Activated T-cell treated with anti-CD3 and anti-CD28 coated beads, Interleukin-2, amount 50 U/mL, for 24 hours (primary cell): Measurements from ENCODE around the gene NLK.
A peak's percentile ranks its signal among the peaks of the same experiment; 100 is the strongest.
"Not testable (repeated sequence)": the region's sequence is repeated elsewhere in the genome, so short reads cannot be mapped to it uniquely, and the experiment has no call there.

Source experiments
- DNase-seq: peaks from one replicate; pipeline ENCODE4 v3.0.0-alpha.2; 2020
- H3K27ac Mint-ChIP-seq: 2 replicates; pipeline ENCODE4 v1.8.0; 2020; ENCODE audit warnings: mild to moderate bottlenecking, mixed read lengths
- H3K27me3 Mint-ChIP-seq: 2 replicates; pipeline ENCODE4 v1.8.0; 2020; ENCODE audit warnings: mixed read lengths
- H3K36me3 Mint-ChIP-seq: 2 replicates; pipeline ENCODE4 v1.8.0; 2020; ENCODE audit warnings: low read depth, mixed read lengths
- H3K4me1 Mint-ChIP-seq: 2 replicates; pipeline ENCODE4 v1.8.0; 2020; ENCODE audit warnings: low read depth, mixed read lengths
- H3K4me3 Mint-ChIP-seq: 2 replicates; pipeline ENCODE4 v1.8.0; 2020; ENCODE audit warnings: mild to moderate bottlenecking, moderate library complexity, mixed read lengths
- H3K9me3 Mint-ChIP-seq: 2 replicates; pipeline ENCODE4 v1.8.0; 2020; ENCODE audit warnings: mixed read lengths

NLK gene

GRCh38 chr17:28098591-28098990 lies 56.1 kb downstream of the NLK start:
- not testable (repeated sequence) for H3K4me3 Mint-ChIP-seq, DNase-seq, H3K9me3 Mint-ChIP-seq, H3K27me3 Mint-ChIP-seq, H3K4me1 Mint-ChIP-seq, H3K27ac Mint-ChIP-seq
- H3K36me3 Mint-ChIP-seq, result peaks cover 24% of the 10 kb centered on the region

- no peak overlapping the region for H3K4me3 Mint-ChIP-seq
- peaks cover 2% of the 10 kb centered on the region for H3K4me1 Mint-ChIP-seq
- H3K9me3 Mint-ChIP-seq, result no peaks in the 10 kb centered on the region
- H3K27ac Mint-ChIP-seq, result no peak overlapping the region
- peaks cover 22% of the 10 kb centered on the region for H3K36me3 Mint-ChIP-seq
- no peak for DNase-seq
- H3K27me3 Mint-ChIP-seq, result no peaks in the 10 kb centered on the region
These were observed 57.8 kb downstream of the NLK start for GRCh38 chr17:28100251-28100650.

- no peak for DNase-seq
- Mint-ChIP-seq H3K9me3 (no peaks in the 10 kb centered on the region), H3K27me3 (no peaks in the 10 kb centered on the region), H3K27ac (no peak overlapping the region), H3K36me3 (peaks cover 22% of the 10 kb centered on the region), H3K4me3 (no peak overlapping the region), H3K4me1 (peaks cover 2% of the 10 kb centered on the region)
These were observed 58.5 kb downstream of the NLK start for GRCh38 chr17:28100936-28101335.

GRCh38 chr17:28101919-28102318 lies 59.4 kb downstream of the NLK start:
- H3K36me3 Mint-ChIP-seq, result peaks cover 22% of the 10 kb centered on the region
- DNase-seq, result no peak
- no peaks in the 10 kb centered on the region for H3K27me3 Mint-ChIP-seq
- H3K9me3 Mint-ChIP-seq, result no peaks in the 10 kb centered on the region
- H3K27ac Mint-ChIP-seq, result no peak overlapping the region
- no peak overlapping the region for H3K4me3 Mint-ChIP-seq
- peaks cover under 1% of the 10 kb centered on the region for H3K4me1 Mint-ChIP-seq

- H3K36me3 Mint-ChIP-seq, result peaks cover 15% of the 10 kb centered on the region
- H3K4me3 Mint-ChIP-seq, result no peak overlapping the region
- H3K4me1 Mint-ChIP-seq, result peaks cover 1% of the 10 kb centered on the region
- H3K9me3 Mint-ChIP-seq, result peaks cover 4% of the 10 kb centered on the region
- H3K27ac Mint-ChIP-seq, result no peak overlapping the region
- H3K27me3 Mint-ChIP-seq, result no peaks in the 10 kb centered on the region
- DNase-seq, result no peak
These were observed 63.0 kb downstream of the NLK start for GRCh38 chr17:28105501-28105900.

- Mint-ChIP-seq H3K4me1 (peaks cover 10% of the 10 kb centered on the region), H3K36me3 (peaks cover 5% of the 10 kb centered on the region), H3K9me3 (peaks cover 5% of the 10 kb centered on the region), H3K27ac (no peak overlapping the region), H3K4me3 (no peak overlapping the region), H3K27me3 (no peaks in the 10 kb centered on the region)
- DNase-seq, result no peak
These were observed 67.7 kb downstream of the NLK start for GRCh38 chr17:28110184-28110583.

GRCh38 chr17:28112181-28112580 lies 69.7 kb downstream of the NLK start:
- Mint-ChIP-seq H3K4me3 (no peak overlapping the region), H3K9me3 (peaks cover 5% of the 10 kb centered on the region)

GRCh38 chr17:28112606-28113005 lies 70.1 kb downstream of the NLK start:
- H3K4me1 Mint-ChIP-seq, result peaks cover 23% of the 10 kb centered on the region
- DNase-seq, result no peak
- no peak overlapping the region for H3K4me3 Mint-ChIP-seq
- no peak overlapping the region for H3K27ac Mint-ChIP-seq
- peaks cover 5% of the 10 kb centered on the region for H3K36me3 Mint-ChIP-seq
- no peaks in the 10 kb centered on the region for H3K27me3 Mint-ChIP-seq
- H3K9me3 Mint-ChIP-seq, result peaks cover 5% of the 10 kb centered on the region

More at GRCh38 chr17:28112181-28112580, 69.7 kb downstream of the NLK start:
- Mint-ChIP-seq H3K4me1 (peaks cover 19% of the 10 kb centered on the region), H3K27ac (no peak overlapping the region), H3K27me3 (no peaks in the 10 kb centered on the region), H3K36me3 (peaks cover 5% of the 10 kb centered on the region)
- no peak for DNase-seq

GRCh38 chr17:28113269-28113668 lies 70.8 kb downstream of the NLK start:
- Mint-ChIP-seq H3K4me1 (peaks cover 29% of the 10 kb centered on the region), H3K27ac (no peak overlapping the region), H3K27me3 (no peaks in the 10 kb centered on the region), H3K36me3 (peaks cover 5% of the 10 kb centered on the region), H3K4me3 (no peak overlapping the region), H3K9me3 (peaks cover 5% of the 10 kb centered on the region)
- no peak for DNase-seq

- H3K27ac Mint-ChIP-seq, result no peak overlapping the region
- H3K36me3 Mint-ChIP-seq, result peaks cover 5% of the 10 kb centered on the region
- no peak overlapping the region for H3K4me3 Mint-ChIP-seq
- DNase-seq, result no peak
- no peaks in the 10 kb centered on the region for H3K27me3 Mint-ChIP-seq
- H3K9me3 Mint-ChIP-seq, result peaks cover 5% of the 10 kb centered on the region
- peaks cover 38% of the 10 kb centered on the region for H3K4me1 Mint-ChIP-seq
These were observed 72.6 kb downstream of the NLK start for GRCh38 chr17:28115046-28115445.

GRCh38 chr17:28117304-28117703 lies 74.8 kb downstream of the NLK start:
- H3K36me3 Mint-ChIP-seq, result peaks cover 3% of the 10 kb centered on the region
- H3K27ac Mint-ChIP-seq, result no peak overlapping the region
- H3K27me3 Mint-ChIP-seq, result no peaks in the 10 kb centered on the region
- H3K4me3 Mint-ChIP-seq, result no peak overlapping the region
- no peaks in the 10 kb centered on the region for H3K9me3 Mint-ChIP-seq
- peaks cover 37% of the 10 kb centered on the region for H3K4me1 Mint-ChIP-seq
- no peak for DNase-seq

GRCh38 chr17:28118362-28118761 lies 75.9 kb downstream of the NLK start:
- no peak for DNase-seq
- peak overlapping the region; percentile 64 for H3K27ac Mint-ChIP-seq
- H3K36me3 Mint-ChIP-seq, result peaks cover 13% of the 10 kb centered on the region
- no peaks in the 10 kb centered on the region for H3K27me3 Mint-ChIP-seq
- H3K4me1 Mint-ChIP-seq, result peaks cover 35% of the 10 kb centered on the region
- peak overlapping the region; percentile 41 for H3K4me3 Mint-ChIP-seq
- no peaks in the 10 kb centered on the region for H3K9me3 Mint-ChIP-seq

GRCh38 chr17:28119046-28119445 lies 76.6 kb downstream of the NLK start:
- no peak for DNase-seq
- Mint-ChIP-seq H3K27me3 (no peaks in the 10 kb centered on the region), H3K4me1 (peaks cover 32% of the 10 kb centered on the region), H3K27ac (no peak overlapping the region), H3K36me3 (peaks cover 18% of the 10 kb centered on the region), H3K4me3 (no peak overlapping the region), H3K9me3 (no peaks in the 10 kb centered on the region)

- Mint-ChIP-seq H3K4me1 (peaks cover 32% of the 10 kb centered on the region), H3K27me3 (no peaks in the 10 kb centered on the region), H3K27ac (no peak overlapping the region), H3K4me3 (no peak overlapping the region), H3K36me3 (peaks cover 23% of the 10 kb centered on the region), H3K9me3 (no peaks in the 10 kb centered on the region)
- no peak for DNase-seq
These were observed 77.1 kb downstream of the NLK start for GRCh38 chr17:28119560-28119959.

- H3K9me3 Mint-ChIP-seq, result no peaks in the 10 kb centered on the region
- no peak for DNase-seq
- peaks cover 30% of the 10 kb centered on the region for H3K36me3 Mint-ChIP-seq
- H3K4me1 Mint-ChIP-seq, result peaks cover 28% of the 10 kb centered on the region
- H3K4me3 Mint-ChIP-seq, result no peak overlapping the region
- H3K27ac Mint-ChIP-seq, result no peak overlapping the region
- no peaks in the 10 kb centered on the region for H3K27me3 Mint-ChIP-seq
These were observed 78.3 kb downstream of the NLK start for GRCh38 chr17:28120766-28121165.

- DNase-seq, result no peak
- no peaks in the 10 kb centered on the region for H3K27me3 Mint-ChIP-seq
- no peaks in the 10 kb centered on the region for H3K9me3 Mint-ChIP-seq
- H3K4me1 Mint-ChIP-seq, result no peaks in the 10 kb centered on the region
- H3K4me3 Mint-ChIP-seq, result no peak overlapping the region
- H3K27ac Mint-ChIP-seq, result no peak overlapping the region
- H3K36me3 Mint-ChIP-seq, result peaks cover 45% of the 10 kb centered on the region
These were observed 82.5 kb downstream of the NLK start for GRCh38 chr17:28124962-28125361.
